Panc1 (cell line): ENCODE measurements around the gene BOLA2. TPM values are rescaled to one million over a fixed set of nuclear protein-coding genes. Genes with fewer than 3 reads are reported as not detected.
"Not testable (repeated sequence)": the region's sequence is repeated elsewhere in the genome, so short reads cannot be mapped to it uniquely, and the experiment has no call there.

Source experiments
- ATAC-seq: fragments of 200-7000 bp; cut with Tn5 transposase; 2 replicates; pipeline ENCODE4 v1.9.1; 2020; ENCODE audit warnings: mild to moderate bottlenecking, moderate library complexity
- BruUV-seq: library from RNA; stranded (reverse); fragments of 400-500 nt; replicated peaks from 2 replicates; lab custom pipeline; 2021; lab: Mats Ljungman, UMichigan
- CTCF ChIA-PET: fragments of 300-600 bp; sonication (Branson Sonifier 250); formaldehyde crosslinking; loops from one replicate; lab custom pipeline; 2022; ENCODE audit warnings: antibody characterized with exemption; lab: Charles Lee
- POLR2A ChIA-PET: fragments of 300-600 bp; sonication (Branson Sonifier 250); formaldehyde crosslinking; loops from one replicate; lab custom pipeline; 2022; ENCODE audit warnings: antibody characterized with exemption; lab: Charles Lee
- DNase-seq: peaks from one replicate; pipeline ENCODE4 v3.0.0-alpha.2; 2010; ENCODE audit warnings: low read depth, low spot score
- H3K27ac ChIP-seq: 2 replicates; pipeline ENCODE4 v1.5.1; 2011; ENCODE audit warnings: mild to moderate bottlenecking, low read length, inconsistent platforms
- H3K27me3 ChIP-seq: fragments of 200-500 bp; sonication (Bioruptor generic); 2 replicates; pipeline ENCODE4 v1.6.0; 2014; ENCODE audit warnings: low read length, inconsistent platforms; ENCODE audit not compliant: control insufficient read depth, insufficient read depth
- H3K36me3 ChIP-seq: fragments of 200-500 bp; sonication (Bioruptor generic); 2 replicates; pipeline ENCODE4 v1.5.1; 2014; ENCODE audit warnings: inconsistent platforms, mild to moderate bottlenecking, low read length, moderate library complexity; ENCODE audit not compliant: control insufficient read depth, insufficient read depth
- H3K4me1 ChIP-seq: 2 replicates; pipeline ENCODE4 v1.5.1; 2011; ENCODE audit warnings: inconsistent platforms, mild to moderate bottlenecking, low read length, moderate library complexity; ENCODE audit not compliant: control insufficient read depth, insufficient read depth
- H3K4me3 ChIP-seq, 2 experiments: 2 replicates each; pipeline ENCODE4 v1.5.1; 2011 to 2012; ENCODE audit warnings: low read depth in 2 of 2, low read length in 2 of 2, mild to moderate bottlenecking in 2 of 2, inconsistent platforms in 1 of 2, moderate library complexity in 1 of 2
- H3K9me3 ChIP-seq: fragments of 200-500 bp; sonication (Bioruptor generic); 2 replicates; pipeline ENCODE4 v1.5.1; 2014; ENCODE audit warnings: low read depth, mild to moderate bottlenecking, inconsistent platforms, low read length, moderate library complexity; ENCODE audit not compliant: control insufficient read depth, insufficient read depth
- in situ Hi-C: cut with HindIII; loops from 2 replicates; pipeline ENCODE4 v1.10.0; 2016; ENCODE audit warnings: low sequenced_read_pairs, low pct_unique_long_range_greater_than_20kb
- intact Hi-C: fragments of 100-400 bp; cut with micrococcal nuclease; formaldehyde crosslinking; loops from one replicate; pipeline ENCODE4 v1.10.0; 2022; ENCODE audit not compliant: unreplicated experiment
- total RNA-seq: library from RNA; stranded (reverse); gene quantifications from one replicate; pipeline ENCODE4 v1.2.1, GENCODE V29; 2021; ENCODE audit not compliant: unreplicated experiment

BOLA2 gene
- total RNA-seq, 1 experiment from 2014 or later: 8.5 TPM

DNA sequence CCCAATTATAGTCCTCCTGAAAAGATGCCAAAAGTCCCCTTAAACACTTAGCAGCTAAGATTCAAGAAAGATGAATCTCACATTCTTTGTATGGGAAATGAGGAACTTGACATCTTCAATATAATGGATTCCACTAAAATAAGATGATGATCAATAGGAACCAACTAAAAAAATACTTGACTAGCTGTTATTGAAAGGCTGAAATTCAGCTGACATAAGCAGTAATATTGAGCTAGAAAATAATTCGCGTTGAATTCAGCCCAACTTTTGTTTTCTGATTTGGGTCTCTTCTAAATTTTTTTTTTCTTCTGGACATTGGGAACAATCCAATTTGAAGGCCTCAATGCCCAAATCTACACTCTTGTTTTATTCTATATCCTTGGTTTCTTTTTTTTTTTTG, 30.6 kb downstream of the BOLA2 start:
- intact Hi-C loops, H3K4me3 ChIP-seq, BruUV-seq, H3K36me3 ChIP-seq, H3K27me3 ChIP-seq, H3K4me1 ChIP-seq, ATAC-seq, in situ Hi-C loops, CTCF ChIA-PET, H3K9me3 ChIP-seq, H3K27ac ChIP-seq, DNase-seq, POLR2A ChIA-PET: not testable (repeated sequence)

DNA sequence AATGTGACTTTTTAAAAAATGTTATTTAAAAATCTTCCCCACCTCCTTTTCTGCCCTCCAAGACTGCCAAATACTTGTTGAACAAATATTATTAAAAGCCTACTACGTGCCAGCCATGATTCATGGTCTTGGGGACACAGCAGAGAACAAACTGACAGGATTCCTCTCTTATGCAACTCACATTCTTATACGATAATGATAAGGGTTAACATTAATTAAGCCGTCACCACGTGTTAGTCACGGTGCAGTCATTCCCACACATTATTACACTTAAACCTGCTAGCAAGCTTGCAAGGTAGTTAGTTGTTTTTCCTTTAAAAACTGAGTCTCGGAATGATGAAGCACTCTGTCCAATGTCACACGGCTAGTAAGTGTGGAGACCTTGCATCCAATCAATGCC, 48.9 kb downstream of the BOLA2 start:
- H3K27ac ChIP-seq, H3K36me3 ChIP-seq, BruUV-seq, intact Hi-C loops, H3K4me1 ChIP-seq, CTCF ChIA-PET, POLR2A ChIA-PET, in situ Hi-C loops, DNase-seq, H3K4me3 ChIP-seq, ATAC-seq, H3K9me3 ChIP-seq, H3K27me3 ChIP-seq: not testable (repeated sequence)

Other genes starting within 250 kb of the BOLA2 start
- 2.7 TPM for gene NPIPB11, start 47.6 kb downstream of the BOLA2 start, total RNA-seq
- 48.3 TPM for gene SLX1B, start 182 bp upstream of the BOLA2 start, total RNA-seq
- 1.2 TPM for gene SULT1A4, start 5.6 kb upstream of the BOLA2 start, total RNA-seq
- gene NPIPB12, start 52.1 kb upstream of the BOLA2 start, total RNA-seq: 55.3 TPM
- gene SPN, start 208.9 kb upstream of the BOLA2 start, total RNA-seq: 1.3 TPM
- gene QPRT, start 224.8 kb upstream of the BOLA2 start, total RNA-seq: 27.9 TPM